AG08395 (cell line): ENCODE data around the gene RTN4RL1.

Experiments
- DNase-seq: peaks from one replicate; pipeline ENCODE4 v3.0.0; 2012; ENCODE audit warnings: mixed read lengths, low spot score

RTN4RL1 gene

DNA sequence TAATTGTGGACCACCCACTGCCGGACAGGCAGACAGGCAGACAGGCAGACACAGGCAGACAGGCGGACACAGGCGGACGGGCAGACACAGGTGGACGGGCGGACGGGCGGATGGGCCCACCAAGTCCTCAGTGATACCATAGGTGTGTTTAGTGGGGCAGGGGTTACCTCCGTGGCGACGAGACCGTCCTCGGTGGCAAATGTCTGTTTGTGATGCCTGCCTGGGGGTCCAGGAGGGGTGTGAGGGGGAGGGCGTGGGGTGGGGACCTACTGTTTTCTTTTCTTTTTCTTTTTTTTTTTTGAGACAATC lies 76.7 kb downstream of the RTN4RL1 start:
- no peak for DNase-seq

DNA sequence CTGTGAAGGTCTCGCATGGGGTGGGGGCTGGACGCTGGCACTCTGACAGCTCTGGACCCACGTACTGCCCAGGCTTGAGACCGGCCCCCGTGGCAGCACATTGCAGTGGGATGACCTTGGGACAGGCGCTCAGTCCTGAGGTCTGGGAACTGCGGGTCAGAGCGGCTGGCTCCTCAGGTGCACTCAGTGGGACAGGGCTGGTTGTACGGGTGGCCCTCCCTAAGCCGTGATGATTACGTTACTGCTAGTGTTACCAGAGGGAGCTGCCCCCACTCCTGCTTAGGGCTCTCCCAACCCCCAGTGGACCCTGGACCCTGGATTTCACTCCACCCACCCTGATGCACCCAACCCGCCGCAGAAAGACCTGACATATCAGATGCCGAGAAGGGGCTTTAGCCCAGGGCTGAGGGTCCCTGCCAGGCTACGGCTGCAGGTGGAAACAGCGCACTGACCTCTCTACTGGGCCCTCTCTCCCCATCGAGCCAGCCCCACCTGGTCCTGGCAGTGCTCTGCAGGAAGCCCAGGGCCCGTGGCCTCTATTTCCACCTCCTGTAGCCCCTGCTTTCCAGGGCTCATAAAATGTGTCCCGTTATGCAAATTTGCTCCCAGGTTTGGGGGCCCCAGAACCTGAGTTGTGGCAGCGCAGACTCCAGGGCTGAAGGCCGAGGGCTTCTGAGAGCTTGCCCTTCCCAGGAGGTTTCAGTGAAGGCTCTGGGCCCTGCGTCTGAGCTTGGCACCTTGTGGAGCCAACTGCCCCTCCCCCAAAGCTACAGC lies 77.2 kb downstream of the RTN4RL1 start:
- no peak for DNase-seq

DNA sequence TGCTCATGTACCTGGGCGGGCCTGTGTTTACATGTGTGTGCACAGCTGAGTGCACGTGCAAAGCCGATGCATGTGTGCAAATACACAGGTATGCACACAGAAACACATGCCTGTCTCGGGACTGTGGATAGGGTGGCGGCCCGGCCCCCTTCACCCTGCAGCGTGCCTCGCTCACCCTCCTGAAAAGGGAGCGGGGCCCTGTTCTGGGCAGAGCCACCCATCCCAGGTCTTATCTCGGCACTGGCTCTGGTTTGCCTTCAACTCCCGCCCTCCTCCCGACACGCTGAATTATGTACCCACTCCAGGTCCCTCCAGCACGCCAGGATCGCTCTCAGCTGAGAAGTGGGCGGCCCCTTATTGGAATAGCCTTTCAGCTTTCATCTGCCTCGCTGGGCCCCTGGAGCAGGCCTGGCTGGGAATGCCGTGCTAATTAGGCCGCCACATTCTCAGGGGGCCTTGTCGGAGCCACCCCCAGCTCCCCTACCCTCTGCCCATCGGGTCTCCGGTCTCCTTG lies 77.8 kb downstream of the RTN4RL1 start:
- no peak for DNase-seq

DNA sequence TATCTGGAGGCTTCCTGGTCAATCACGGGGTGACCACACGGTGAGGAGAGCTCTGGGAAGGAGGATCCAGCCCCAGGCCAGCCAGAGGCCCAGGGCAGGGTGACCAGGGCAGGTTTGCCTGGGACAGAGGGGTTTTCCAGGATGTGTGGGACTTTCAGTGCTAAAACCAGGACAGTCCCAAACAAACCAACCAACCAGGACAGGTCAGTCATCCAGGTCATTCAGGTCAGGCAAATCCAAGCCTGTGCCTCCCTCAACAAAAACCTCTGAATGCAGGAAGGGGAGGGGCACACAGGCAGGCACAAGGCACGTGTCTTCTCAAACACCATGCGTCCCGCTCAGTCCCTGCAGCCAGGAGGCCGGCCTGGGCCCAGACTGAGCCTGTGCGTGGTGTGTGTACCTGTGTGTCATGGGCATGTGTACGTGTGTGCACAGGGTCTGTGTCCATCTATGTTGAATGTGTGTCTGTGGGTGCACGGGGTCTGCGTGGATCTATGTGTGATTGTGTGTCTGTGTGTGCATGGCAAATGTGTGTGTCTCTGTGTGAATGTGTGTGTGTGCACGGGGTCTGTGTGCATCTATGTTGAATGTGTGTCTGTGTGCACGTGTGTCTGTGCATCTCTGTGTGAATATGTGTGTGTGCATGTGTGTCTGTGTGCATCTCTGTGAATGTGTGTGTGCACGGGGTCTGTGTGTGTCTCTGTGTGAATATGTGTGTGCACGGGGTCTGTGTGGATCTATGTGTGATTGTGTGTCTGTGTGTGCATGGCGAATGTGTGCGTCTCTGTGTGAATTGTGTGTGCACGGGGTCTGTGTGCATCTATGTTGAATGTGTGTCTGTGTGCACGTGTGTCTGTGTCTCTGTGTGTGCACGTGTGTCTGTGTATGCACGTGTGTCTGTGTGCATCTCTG lies 78.9 kb downstream of the RTN4RL1 start:
- no peak for DNase-seq

DNA sequence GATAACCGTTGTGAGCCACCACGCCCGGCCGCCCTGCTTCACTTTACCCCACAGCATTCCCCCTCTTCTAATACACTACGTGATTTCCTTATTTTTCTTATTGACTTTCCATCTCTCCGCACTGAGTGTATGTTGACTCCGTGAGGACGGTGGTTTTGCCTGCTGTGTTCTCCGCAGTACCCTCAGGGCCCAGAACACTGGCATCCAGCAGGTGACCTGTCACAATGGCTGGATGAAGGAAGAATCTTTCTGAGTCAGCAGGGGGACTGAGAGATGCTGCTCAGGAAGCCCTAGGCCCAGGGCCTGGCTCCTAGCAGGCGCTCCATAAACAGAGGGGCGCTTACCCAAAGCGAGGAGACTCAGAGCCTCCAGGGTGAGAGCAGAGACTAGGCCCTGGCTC lies 79.5 kb downstream of the RTN4RL1 start:
- DNase-seq, result no peak

DNA sequence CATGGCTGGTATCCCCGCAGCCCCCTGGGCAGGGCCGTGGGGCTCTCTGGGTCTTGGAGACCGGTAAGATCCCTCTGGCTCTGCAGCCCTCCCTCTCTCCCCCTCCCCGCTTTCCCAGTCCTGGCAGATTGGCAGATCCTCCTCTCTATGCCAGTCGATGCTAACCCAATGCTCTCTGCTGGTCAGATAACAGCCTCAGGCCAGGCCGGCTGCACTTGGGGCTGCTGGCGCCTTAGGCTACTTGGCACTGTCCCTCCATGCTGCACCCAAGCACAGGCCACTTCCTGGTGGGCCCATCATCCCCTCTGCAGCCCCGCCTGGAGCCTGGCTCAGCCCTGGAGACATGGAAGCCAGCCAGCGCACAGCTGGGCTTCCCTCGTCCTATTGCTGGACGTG lies 81.7 kb downstream of the RTN4RL1 start:
- no peak for DNase-seq

DNA sequence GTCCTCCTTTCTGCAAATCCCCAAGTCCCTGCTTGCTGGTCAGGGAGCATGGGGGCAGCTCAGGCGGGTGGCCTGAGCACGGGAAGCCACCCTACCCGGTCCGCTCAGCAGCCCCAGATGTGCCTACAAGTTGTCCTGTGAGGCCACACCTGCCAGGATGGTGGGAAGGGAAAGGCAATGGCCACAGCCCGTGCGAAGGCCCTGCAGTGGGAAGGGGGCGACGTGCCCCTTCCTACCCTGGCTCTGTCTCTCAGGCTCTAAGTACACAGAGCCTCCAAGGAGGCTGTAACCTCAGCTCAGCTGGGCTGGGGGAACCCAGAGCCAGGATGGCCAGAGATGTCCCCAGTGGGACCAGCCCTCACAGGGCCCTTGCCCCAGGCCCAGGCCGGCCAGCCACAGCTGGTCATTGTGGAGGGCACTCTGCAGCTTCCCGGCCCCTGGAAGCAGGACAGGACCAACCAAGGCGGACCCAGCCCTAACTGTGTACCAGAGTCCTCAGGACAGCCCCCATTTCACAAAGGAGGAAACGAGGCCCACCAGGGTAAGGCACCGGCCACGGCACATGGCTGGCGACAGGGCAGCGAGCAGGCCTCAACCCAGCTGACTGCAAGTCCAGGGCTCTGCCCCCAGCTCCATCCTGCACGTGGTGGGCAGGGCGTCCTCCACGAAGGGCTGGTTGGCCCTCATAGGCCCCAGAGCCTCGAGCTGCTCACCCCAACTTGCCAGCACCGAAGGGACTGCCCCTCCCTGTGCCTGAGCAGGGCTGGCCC lies 82.3 kb downstream of the RTN4RL1 start:
- no peak for DNase-seq

DNA sequence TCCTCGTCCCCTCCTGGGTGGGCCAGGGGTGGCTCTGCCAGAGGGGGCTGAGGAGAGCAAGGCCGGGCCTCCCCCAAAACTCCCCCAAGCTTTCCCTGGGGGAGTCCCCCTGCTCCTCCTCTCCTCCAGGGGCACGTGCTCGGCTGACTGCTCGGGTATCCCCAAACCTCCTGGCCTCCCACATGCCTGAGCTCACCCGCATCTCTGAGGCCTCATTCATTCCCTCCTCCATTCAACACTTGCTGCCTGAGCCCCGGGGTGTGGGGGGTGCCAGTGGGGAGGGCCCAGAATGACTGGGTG lies 83.1 kb downstream of the RTN4RL1 start:
- no peak for DNase-seq

DNA sequence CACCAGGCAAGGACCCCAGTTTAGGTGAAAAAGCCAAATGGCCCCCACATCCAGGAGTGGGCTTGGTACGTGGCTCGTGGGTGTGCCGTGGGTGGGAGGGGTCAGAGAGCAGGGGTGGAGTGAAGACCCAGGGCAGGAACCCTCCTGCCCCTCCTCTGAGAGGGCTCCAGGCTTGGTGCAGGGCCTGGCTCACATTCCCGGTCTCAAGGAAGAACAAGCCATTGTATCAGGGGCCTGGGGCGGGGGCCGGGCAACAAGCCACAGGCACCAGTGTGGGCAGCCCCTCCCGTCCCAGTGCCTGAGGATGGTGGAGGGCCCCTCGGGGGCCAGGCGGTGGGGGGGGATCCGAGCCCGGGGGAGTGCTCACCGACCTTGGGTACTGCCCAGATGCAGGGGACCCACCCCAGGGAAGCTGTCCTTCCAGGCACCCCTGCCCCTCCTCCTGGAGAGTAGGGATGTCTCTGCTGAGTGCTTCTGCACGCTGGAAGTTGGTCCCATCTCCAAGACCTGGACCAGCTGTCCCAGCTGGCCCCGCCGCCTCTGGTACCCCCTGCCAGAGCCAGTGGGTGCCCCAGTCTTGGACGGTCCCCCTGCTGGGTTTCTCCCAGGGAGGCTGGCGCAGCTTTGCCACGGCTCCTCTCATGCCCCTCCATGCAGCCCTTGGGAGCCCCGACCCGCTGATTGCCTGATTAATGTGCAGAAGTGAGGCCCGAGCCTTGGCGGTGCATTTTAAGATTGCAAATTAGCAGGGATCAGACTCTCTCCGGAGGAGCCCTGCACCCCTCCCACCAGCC lies 83.7 kb downstream of the RTN4RL1 start:
- no peak for DNase-seq

DNA sequence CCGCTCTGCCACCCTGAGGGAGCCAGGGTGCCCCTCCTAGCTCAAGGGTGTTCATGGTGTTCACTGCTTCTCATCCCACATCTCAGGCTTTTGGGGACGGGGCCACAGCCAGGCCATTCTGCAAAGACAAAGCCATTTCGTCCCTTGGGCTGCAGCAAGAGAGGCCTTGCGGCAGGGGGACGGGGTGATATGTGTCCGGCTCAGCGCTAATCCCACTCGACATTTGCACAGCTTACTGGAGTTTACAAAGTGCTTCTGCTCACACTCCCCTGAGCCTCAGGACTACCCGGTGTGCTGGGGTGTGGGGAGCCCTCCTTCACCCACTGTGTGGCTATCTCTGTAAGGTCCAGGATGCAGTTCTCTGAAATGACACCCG lies 84.3 kb downstream of the RTN4RL1 start:
- no peak for DNase-seq

DNA sequence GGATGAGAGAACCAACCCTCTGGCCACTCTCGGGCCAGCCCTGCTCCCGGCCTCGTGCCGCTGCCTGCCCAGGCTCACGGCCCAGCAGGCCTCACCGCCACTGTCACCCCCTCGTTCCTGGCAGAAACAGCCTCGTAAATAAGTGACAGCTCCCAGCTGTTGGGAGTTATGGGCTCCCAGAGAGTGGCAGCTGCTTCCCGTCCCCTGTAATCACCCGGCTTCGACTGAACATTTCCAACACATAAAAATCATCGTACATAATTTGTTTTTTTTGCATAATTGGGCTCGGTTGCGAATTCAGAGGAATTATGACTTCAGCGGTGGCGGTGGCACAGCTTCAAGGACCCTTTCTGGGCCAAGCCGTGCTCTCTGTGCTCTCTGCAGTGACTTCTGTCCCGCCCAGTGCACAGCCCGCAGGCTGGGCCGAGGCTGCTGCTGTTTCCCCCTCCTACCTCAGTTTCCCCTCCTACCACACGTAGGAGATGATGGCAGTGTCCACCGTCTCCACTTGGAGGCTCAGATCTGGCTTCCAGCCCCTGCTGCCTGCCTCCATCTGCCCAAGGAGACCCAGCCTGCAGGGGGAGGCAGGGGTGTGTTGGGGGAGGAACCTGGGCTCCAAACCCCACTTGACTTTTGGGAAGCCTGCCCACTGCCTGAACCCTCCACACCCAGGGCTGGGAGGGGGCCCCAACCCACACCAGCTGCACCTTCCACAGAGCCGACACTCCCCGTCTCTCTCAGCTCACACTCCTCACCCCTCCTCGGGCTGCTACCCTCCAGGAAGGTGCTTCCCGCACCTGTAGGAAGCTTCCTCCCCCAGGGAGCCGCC lies 84.9 kb downstream of the RTN4RL1 start:
- no peak for DNase-seq

DNA sequence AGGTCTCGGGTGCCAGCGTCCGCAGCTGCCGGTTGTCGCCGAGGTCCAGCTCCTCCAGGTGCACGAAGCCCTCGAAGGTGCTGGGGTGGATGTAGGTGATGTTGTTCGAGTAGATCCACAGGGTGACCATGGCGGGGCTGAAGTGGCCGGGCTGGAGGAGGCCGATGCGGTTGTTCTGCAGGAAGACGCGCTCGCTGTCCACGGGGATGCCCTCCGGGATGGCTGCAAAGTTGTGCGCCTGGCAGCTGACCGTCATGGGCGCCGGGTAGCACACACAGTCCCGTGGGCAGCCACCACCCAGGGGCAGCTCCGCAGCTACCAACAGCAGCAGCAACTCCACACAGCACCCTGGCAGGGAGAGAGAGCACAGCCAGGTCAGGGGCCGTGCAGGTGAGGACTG lies 87.7 kb downstream of the RTN4RL1 start:
- DNase-seq, result no peak

DNA sequence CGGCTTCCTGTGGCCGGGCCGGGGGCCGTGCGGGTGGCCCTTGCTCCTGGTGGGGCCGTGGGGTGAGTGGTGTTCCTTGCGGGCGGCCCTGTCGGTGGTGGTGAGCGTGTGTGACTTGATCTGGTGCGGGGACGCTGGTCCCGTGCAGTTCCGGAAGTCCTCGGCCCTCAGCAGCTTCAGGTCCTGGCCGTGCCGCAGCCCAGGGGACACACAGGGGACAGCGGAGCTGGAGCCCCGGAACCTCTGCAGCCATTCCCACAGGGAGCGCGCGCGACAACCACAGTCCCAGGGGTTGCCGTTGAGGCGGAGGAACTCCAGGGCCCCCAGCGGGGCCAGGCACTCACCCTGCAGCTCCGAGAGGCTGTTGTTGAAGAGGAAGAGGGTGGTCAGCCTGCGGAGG lies 88.4 kb downstream of the RTN4RL1 start:
- no peak for DNase-seq

DNA sequence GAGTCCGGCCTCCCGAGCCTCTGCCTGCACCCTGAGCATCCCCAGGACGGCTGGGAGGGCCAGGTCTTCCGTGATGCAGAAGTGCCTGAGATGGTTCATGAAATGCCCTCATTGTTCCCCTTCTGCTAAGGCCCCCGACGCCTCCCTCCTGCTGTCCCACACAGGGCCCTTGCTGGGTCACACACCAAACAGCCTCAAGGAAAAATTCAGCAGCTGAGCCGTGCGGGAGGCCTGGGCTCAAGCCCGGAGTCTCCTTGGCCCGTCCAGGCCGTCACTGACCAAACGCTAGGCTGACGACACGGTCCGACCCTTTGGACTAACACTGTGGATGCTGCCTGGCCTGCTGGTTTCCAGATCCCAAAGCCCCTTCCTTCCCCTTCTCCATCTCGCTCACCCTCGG lies 90.2 kb downstream of the RTN4RL1 start:
- no peak for DNase-seq

DNA sequence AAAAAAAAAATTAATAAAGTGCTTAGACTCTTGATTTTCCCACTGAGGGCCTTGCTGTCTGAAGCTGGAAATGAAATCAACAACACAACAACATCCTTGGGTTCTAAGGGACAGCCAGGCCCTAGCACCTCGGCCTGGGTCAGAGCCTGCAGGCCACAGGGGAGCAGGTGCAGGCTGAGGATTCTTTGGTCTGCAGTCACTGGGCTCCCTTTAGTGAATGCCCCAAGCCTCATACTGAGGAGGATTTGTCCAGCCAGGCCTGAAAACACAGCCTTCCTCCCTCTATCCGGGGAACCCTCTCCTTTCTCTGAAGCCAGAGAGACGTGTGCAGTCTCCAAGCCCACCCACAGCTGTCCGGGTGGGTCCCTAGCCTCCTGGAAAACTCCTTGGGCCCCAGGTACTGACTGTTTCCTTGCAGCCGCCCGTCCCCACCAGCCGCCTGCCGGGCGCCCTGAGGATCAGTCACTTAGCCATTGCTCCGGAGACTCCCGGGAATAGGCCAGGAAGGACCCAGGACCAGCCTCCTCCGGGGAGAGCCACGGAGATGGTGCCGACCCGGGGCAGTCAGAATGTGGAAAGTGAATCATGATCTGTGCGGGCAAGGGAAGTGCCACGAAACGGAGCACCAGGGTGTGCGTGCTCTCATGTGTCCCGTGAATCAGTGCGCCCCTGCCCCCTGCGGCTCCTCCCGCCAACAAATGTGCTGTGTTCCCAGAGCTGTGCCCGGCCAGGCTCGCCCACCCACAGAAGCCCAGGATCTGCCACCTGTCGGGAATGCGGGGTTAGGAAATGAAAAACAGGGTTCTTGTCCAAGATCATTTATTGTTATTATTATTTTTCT lies 91.0 kb downstream of the RTN4RL1 start:
- no peak for DNase-seq

DNA sequence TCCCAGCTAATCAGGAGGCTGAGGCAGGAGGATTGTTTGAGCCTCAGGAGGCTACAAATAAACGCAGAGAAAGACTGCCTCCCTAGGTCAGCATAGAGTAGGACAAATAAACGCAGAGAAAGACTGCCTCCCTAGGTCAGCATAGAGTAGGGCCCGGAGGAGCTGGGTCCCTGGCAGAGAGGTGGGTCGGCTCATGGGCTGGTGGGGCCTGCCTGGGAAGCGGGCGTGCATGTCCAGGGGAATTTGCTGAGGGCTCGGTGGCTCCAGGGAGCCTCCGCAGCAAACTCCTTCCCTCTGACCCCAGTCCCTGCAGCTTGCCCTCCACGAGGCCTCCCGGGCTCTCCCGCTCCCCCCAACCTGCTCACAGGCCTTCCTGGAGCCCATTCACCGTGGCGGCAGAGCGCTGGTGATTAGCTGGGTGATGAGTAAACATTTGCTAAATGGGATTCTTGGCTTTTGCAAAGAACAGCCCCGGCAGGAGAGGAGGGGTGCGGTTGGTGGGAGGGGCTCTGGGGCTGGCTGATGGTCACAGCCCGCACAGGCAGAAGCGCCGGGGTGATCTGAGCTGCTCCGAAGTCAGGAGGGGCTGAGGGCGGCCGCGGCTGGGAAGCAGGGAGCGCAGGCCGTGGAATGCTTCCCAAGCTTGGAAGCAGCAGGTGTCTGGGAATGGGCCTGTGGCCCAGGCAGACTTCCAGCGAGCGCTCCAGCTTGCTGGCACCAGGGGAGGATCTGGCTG lies 93.1 kb downstream of the RTN4RL1 start:
- DNase-seq, result peak; percentile 31

DNA sequence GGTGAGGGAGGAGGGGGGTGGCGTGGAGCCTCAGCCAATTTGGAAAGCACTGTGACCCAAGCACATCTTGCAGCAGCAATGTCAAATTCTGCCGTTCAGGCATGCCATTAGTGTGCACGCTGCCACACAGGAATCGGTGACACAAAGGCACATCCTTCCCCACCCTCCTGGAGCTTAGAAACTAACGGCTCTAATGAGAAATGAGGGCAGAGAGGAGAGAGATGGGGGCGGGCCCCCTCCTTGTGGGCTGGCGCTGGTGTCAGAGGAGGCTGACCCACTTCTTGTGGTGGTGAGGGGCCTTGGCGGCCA lies 94.8 kb downstream of the RTN4RL1 start:
- DNase-seq, result no peak

DNA sequence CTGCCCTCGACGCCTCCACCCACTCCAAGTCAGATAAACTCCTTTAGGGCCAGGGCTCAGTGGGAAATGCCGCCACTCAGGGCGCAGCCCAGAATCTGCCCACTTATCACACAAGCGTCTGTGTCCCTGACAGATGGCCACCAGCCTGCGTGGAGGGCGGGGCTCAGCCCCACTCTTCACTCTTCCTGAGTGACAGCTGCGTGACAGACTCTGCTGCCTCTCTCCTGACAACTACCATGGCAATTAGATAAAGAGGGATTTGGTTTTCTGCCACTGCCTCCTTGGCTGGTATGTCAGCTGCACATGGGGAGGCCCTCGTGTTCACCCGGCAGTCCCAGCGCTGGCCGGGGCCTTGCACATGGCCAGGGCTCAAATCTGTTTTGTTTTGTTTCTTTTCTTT lies 96.2 kb downstream of the RTN4RL1 start:
- no peak for DNase-seq

DNA sequence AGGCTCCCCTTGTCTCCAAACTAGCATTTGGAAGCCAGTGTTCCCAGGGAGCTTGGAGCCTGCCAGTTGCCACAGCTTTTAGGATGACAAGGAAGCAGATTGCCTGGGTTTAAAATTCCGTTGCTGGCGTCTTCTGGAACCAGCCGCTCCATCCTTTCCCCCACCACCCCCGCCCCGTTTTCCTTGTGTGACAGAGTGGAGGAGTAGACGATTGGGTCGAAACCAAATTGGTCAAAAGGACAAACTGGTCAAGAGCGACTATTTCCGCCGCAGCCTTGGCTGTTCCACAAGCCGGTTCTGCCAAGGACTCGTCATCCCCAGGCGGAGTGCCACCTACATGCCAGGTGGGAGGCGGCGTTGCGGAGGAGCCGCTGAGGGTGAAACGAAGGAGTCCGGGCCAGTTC lies 104.2 kb downstream of the RTN4RL1 start:
- no peak for DNase-seq

DNA sequence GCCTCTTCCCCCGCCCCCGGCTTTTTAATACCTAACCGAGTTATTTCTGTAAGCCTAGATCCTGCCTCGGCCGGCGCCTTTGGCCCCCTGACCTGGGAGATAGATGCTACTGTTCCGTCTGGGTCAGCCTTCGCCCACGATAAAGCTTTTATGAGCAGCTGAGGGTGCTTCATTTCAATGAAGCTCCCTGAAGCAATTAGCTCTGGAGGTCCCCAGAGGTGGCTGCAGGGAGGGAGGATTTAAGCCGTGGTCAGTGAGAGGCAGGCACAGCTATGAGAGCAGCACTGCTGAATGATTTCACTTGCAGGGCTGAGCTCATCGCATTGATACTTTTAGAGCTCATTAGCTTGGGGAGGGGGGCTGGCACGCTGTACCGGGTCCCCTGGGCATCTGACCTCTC lies 105.9 kb downstream of the RTN4RL1 start:
- no peak for DNase-seq
